Duodenal mucosa (tissue), 2 donors: ENCODE data around the gene POLR3G.

Experiments used
- H3K27ac ChIP-seq: one replicate; pipeline ENCODE4 v1.7.0; 2013; ENCODE audit warnings: low read depth, low read length
- H3K27me3 ChIP-seq, 2 donors: one replicate each; pipeline ENCODE4 v1.7.0; 2013; ENCODE audit warnings: low read length in 2 of 2, control low read depth in 1 of 2; ENCODE audit not compliant: insufficient read depth in 2 of 2, control insufficient read depth in 1 of 2
- H3K36me3 ChIP-seq, 2 donors: one replicate each; pipeline ENCODE4 v1.7.0; 2013; ENCODE audit warnings: low read length in 2 of 2, control low read depth in 1 of 2; ENCODE audit not compliant: insufficient read depth in 2 of 2, control insufficient read depth in 1 of 2
- H3K4me1 ChIP-seq, 2 donors: one replicate each; pipeline ENCODE4 v1.7.0; 2013; ENCODE audit warnings: low read length in 2 of 2, control low read depth in 1 of 2; ENCODE audit not compliant: insufficient read depth in 2 of 2, control insufficient read depth in 1 of 2
- H3K4me3 ChIP-seq, 2 donors: one replicate each; pipeline ENCODE4 v1.7.0; 2013; ENCODE audit warnings: low read length in 2 of 2, low read depth in 1 of 2
- H3K9ac ChIP-seq, 2 donors: one replicate each; pipeline ENCODE4 v1.7.0; 2013; ENCODE audit warnings: low read length in 2 of 2, low read depth in 1 of 2
- H3K9me3 ChIP-seq, 2 donors: one replicate each; pipeline ENCODE4 v1.7.0; 2013; ENCODE audit warnings: low read length in 2 of 2, control low read depth in 1 of 2; ENCODE audit not compliant: control insufficient read depth in 1 of 2

The POLR3G gene, protein sequence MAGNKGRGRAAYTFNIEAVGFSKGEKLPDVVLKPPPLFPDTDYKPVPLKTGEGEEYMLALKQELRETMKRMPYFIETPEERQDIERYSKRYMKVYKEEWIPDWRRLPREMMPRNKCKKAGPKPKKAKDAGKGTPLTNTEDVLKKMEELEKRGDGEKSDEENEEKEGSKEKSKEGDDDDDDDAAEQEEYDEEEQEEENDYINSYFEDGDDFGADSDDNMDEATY

DNA sequence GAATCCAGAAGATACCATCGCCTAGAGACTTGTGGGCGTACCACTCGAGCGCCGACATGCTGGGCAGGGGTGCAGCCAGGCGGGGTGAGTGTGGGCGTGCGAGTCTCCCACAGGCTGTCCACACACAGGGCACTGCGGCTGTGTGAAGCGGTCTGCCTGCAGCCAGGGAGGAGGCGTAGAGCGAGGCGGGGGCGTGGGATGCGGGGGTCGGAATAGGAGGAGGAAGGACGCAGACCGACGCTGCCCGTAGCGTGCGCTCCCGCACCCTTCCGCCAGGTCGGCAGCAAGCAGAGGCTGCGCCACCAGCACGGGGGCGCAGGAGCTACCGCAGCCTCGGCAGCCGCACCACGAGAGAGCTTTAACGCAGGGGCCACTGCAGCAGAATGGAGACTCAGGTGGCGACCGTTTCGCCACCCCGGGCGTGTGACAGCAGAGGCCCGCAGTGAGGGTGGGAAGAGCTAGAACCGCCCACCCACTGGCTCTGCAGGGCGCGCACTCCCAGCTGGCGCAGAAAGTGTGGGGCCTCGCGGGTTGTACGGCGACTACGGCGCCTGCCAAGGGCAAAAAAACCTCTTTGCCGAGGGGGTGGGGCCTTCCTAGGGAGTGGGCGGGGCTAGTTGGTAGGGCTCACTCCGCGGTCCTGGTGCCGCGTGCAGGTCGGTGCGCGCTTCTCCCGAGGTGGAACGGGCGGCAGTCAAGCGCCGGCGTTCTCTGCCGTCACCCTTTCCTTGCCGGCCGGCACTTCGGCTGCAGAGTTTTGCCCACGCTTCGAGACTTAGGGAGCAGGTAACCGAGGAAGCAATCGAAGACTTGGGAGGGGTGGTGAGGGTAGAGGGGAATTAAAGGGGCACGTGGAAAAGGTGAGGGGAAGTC, at the start of gene POLR3G, which contains the start of gene MBLAC2:
Gene POLR3G (plus strand): TSS at position 630 of the 873 bp plus-strand sequence. CDS start 10,704 bp downstream, outside the sequence.
Gene MBLAC2 (minus strand): TSS at position 537 of the 873 bp plus-strand sequence. CDS start 479 bp downstream, at position 58.
- H3K36me3 ChIP-seq: no peaks in the 10 kb centered on the region
- peak within 1 kb of the TSS; percentile 48 for H3K27ac ChIP-seq
- H3K4me1 ChIP-seq: peaks cover 6 to 18% of the 10 kb centered on the region in 2 donors
- peak within 1 kb of the TSS; percentile 97 to 100 for H3K4me3 ChIP-seq
- H3K9ac ChIP-seq: peak within 1 kb of the TSS; percentile 71 to 83
- no peaks in the 10 kb centered on the region for H3K9me3 ChIP-seq
- no peaks in the 10 kb centered on the region for H3K27me3 ChIP-seq

GRCh38 chr5:90434116-90434714, 40.4 kb upstream of the POLR3G start:
- H3K27ac ChIP-seq: no peak overlapping the region
- H3K9ac ChIP-seq: no peak overlapping the region
- H3K4me3 ChIP-seq: no peak overlapping the region
- H3K4me1 ChIP-seq: no peaks in the 10 kb centered on the region
- H3K27me3 ChIP-seq: no peaks in the 10 kb centered on the region
- H3K9me3 ChIP-seq: no peaks in the 10 kb centered on the region
- no peaks in the 10 kb centered on the region for H3K36me3 ChIP-seq

DNA sequence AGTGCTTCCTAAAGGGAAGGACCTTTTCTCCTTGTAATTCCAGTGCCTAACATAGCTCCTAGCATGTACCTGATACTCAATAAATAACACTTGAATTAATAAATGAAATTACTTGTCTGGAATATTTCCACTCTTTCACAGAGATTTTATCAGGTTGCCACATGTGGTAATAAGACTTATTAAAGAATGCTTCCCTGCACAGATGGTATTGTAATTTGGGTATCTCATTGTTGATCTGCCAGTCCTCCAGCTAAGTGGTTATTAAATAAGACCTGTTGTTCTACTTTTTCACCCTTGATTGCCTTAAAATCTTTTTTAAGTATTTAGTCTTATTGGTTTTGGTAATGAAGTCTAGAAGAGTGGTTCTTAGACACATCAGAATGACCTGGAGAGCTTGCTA, 37.0 kb upstream of the POLR3G start:
- H3K9ac ChIP-seq: no peak overlapping the region
- H3K27ac ChIP-seq: no peak overlapping the region
- H3K4me3 ChIP-seq: no peak overlapping the region

DNA sequence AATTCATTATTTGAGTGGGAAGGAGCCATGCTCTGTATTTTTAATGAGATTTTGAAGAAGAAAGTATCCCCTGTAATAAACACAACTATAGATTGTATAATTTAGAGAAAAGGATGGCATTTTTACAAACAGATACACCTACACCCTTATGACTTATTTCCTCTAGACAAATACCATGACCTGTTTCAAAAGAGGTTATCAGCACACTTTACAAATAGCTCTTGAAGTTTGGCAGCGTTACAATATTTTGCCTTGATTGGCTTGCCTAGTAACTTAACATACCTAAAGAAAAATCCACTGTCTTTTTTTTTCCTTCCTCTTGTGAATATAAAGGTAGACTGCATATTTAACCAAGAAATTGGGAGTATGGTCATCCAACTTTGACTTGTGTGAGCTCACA, 36.6 kb upstream of the POLR3G start:
- Histone ChIP-seq H3K36me3 (no peaks in the 10 kb centered on the region), H3K27me3 (no peaks in the 10 kb centered on the region), H3K9ac (no peak overlapping the region), H3K4me1 (peaks cover 0 to 4% of the 10 kb centered on the region in 2 donors), H3K4me3 (no peak overlapping the region), H3K9me3 (no peaks in the 10 kb centered on the region), H3K27ac (no peak overlapping the region)

More for the DNA sequence above, 37.0 kb upstream of the POLR3G start:
- Histone ChIP-seq H3K27me3 (no peaks in the 10 kb centered on the region), H3K36me3 (no peaks in the 10 kb centered on the region), H3K9me3 (no peaks in the 10 kb centered on the region), H3K4me1 (peaks cover 0 to 4% of the 10 kb centered on the region in 2 donors)

DNA sequence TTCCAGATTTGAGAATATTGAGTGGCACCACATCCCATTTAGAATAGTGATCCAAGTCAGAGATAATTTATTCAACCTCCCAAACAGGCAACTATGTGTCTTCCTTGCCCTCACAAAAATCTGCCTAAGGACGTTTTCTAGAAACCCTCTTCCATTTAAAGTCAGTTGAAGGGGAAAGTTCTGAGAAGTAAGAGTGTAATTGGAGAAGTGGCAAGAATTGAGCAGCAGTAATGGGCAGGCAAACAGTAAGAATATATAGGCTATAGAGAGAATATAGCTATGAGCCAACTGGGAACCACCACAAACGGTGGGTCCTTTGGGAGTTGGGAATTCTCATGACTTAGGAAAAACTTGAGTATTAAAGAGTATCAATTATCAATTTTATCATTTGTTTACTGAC, 34.0 kb upstream of the POLR3G start:
- Histone ChIP-seq H3K4me3 (no peak overlapping the region), H3K36me3 (no peaks in the 10 kb centered on the region), H3K9me3 (no peaks in the 10 kb centered on the region), H3K9ac (no peak overlapping the region), H3K27ac (no peak overlapping the region), H3K4me1 (peaks cover 0 to 4% of the 10 kb centered on the region in 2 donors), H3K27me3 (no peaks in the 10 kb centered on the region)

- no peak overlapping the region for H3K4me3 ChIP-seq
- H3K9ac ChIP-seq: no peak overlapping the region
- no peaks in the 10 kb centered on the region for H3K4me1 ChIP-seq
- H3K27me3 ChIP-seq: no peaks in the 10 kb centered on the region
- no peak overlapping the region for H3K27ac ChIP-seq
- no peaks in the 10 kb centered on the region for H3K9me3 ChIP-seq
- H3K36me3 ChIP-seq: no peaks in the 10 kb centered on the region
These were observed 27.7 kb upstream of the POLR3G start for GRCh38 chr5:90446961-90447360.

DNA sequence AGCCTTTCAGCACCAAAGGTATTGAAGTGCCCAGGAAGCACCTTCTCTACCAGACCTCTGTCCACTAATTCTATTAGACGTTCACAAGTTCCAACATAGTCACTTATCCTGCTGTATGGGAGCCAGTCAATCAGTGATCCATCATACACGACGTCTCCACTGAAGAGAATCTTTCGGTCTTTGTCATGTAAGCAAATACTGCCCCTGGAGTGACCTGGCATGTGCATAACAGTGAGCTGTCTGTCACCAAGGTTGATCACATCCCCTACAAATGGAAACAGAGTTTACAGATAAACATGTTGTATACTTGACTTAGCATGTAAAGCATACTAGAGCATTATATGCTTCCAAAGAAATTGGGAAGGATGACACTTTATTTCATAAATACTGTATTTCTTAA, 13.4 kb upstream of the POLR3G start:
- Histone ChIP-seq H3K27ac (no peak overlapping the region), H3K9me3 (no peaks in the 10 kb centered on the region), H3K27me3 (no peaks in the 10 kb centered on the region), H3K9ac (no peak overlapping the region), H3K4me1 (no peaks in the 10 kb centered on the region), H3K4me3 (no peak overlapping the region), H3K36me3 (peaks cover 0 to 2% of the 10 kb centered on the region in 2 donors)

GRCh38 chr5:90472783-90473395, 1.8 kb upstream of the POLR3G start:
- Histone ChIP-seq H3K9ac (peak overlapping the region; percentile 71 to 83), H3K9me3 (no peaks in the 10 kb centered on the region), H3K4me1 (peaks cover 6 to 18% of the 10 kb centered on the region in 2 donors), H3K36me3 (no peaks in the 10 kb centered on the region), H3K4me3 (peak overlapping the region; percentile 97 to 100), H3K27ac (no peak overlapping the region), H3K27me3 (no peaks in the 10 kb centered on the region)

- Histone ChIP-seq H3K9ac (peak overlapping the region; percentile 71 to 83), H3K9me3 (no peaks in the 10 kb centered on the region), H3K36me3 (no peaks in the 10 kb centered on the region), H3K4me1 (peaks cover 6 to 18% of the 10 kb centered on the region in 2 donors), H3K27me3 (no peaks in the 10 kb centered on the region), H3K27ac (no peak overlapping the region), H3K4me3 (peak overlapping the region; percentile 97 to 100)
These were observed 1.0 kb upstream of the POLR3G start for GRCh38 chr5:90473396-90474234.
